K562 (cell line): ENCODE measurements around the gene CALY. TPM values are rescaled to one million over a fixed set of nuclear protein-coding genes. Genes with fewer than 3 reads are reported as not detected.
A peak's percentile ranks its signal among the peaks of the same experiment; 100 is the strongest.

Source experiments
- ATF2 ChIP-seq: sonication (generic); formaldehyde crosslinking; IDR thresholded peaks from 2 replicates; pipeline ENCODE4 v1.8.1; 2022; ENCODE audit warnings: missing genetic modification reagents
- CHD2 ChIP-seq: IDR thresholded peaks from 2 replicates; pipeline ENCODE4 v1.6.1; 2011; ENCODE audit warnings: low read depth, low read length
- CREB3L1 ChIP-seq: fragments of 450-650 bp; IDR thresholded peaks from 2 replicates; pipeline ENCODE4 v1.6.1; 2014; ENCODE audit warnings: low read depth, mild to moderate bottlenecking, moderate library complexity, borderline replicate concordance
- EP300 ChIP-seq: IDR thresholded peaks from 2 replicates; pipeline ENCODE4 v1.6.1; 2012; ENCODE audit warnings: low read length, improper control_type of control experiment
- HCFC1 ChIP-seq: IDR thresholded peaks from 2 replicates; pipeline ENCODE4 v1.6.1; 2012; ENCODE audit warnings: low read depth, low read length, improper control_type of control experiment
- HDAC8 ChIP-seq: fragments of 450-650 bp; IDR thresholded peaks from 2 replicates; pipeline ENCODE4 v1.6.1; 2016; ENCODE audit warnings: mild to moderate bottlenecking, missing genetic modification characterization, moderate library complexity, missing compliant biosample characterization
- HMGN3 ChIP-seq: IDR thresholded peaks from 2 replicates; pipeline ENCODE4 v1.6.1; 2011; ENCODE audit warnings: borderline replicate concordance, low read depth, mild to moderate bottlenecking, mixed read lengths, low read length; ENCODE audit not compliant: insufficient read length; ENCODE audit errors: extremely low read depth
- JUND ChIP-seq, 2 experiments: IDR thresholded peaks; 2 replicates in 1 of 2; 3 replicates in 1 of 2; pipeline ENCODE4 v1.6.1; 2011; ENCODE audit warnings: borderline replicate concordance in 2 of 2, low read depth in 2 of 2, low read length in 2 of 2, improper control_type of control experiment in 1 of 2, missing biosample characterization in 1 of 2, missing genetic modification characterization in 1 of 2, missing genetic modification reagents in 1 of 2
- KLF6 ChIP-seq: fragments of 250-450 bp; sonication (Bioruptor Pico); IDR thresholded peaks from 2 replicates; pipeline ENCODE4 v1.4.0; 2020; ENCODE audit warnings: mild to moderate bottlenecking, moderate library complexity, borderline replicate concordance
- MBD2 ChIP-seq: sonication (generic); IDR thresholded peaks from 2 replicates; pipeline ENCODE4 v1.6.1; 2016; ENCODE audit warnings: low read depth, borderline replicate concordance
- MECOM ChIP-seq: fragments of 250-450 bp; sonication (Bioruptor Pico); IDR thresholded peaks from 2 replicates; pipeline ENCODE4 v1.8.0; 2022; ENCODE audit warnings: inconsistent platforms
- MTA3 ChIP-seq: fragments of 450-650 bp; formaldehyde crosslinking; IDR thresholded peaks from 2 replicates; pipeline ENCODE4 v1.6.1; 2017; ENCODE audit warnings: mild to moderate bottlenecking, borderline replicate concordance
- NCOR1 ChIP-seq: fragments of 450-650 bp; IDR thresholded peaks from 2 replicates; pipeline ENCODE4 v1.6.1; 2016; ENCODE audit warnings: mild to moderate bottlenecking, moderate library complexity
- NEUROD1 ChIP-seq: fragments of 150-350 bp; IDR thresholded peaks from 2 replicates; pipeline ENCODE4 v1.6.1; 2014; ENCODE audit warnings: borderline replicate concordance, low read length, low read depth; ENCODE audit not compliant: partially characterized antibody
- NONO ChIP-seq, 2 experiments: fragments of 200-400 bp in 1 of 2; fragments of 450-650 bp in 1 of 2; formaldehyde crosslinking in 1 of 2; IDR thresholded peaks; 2 replicates each; pipeline ENCODE4 v1.6.1; 2017; ENCODE audit warnings: low read depth in 2 of 2, mild to moderate bottlenecking in 2 of 2, moderate library complexity in 2 of 2, low read length in 1 of 2
- OTX1 ChIP-seq: fragments of 450-650 bp; formaldehyde crosslinking; IDR thresholded peaks from 2 replicates; pipeline ENCODE4 v1.4.0; 2022; ENCODE audit warnings: mild to moderate bottlenecking
- TAF7 ChIP-seq: fragments of 450-650 bp; IDR thresholded peaks from 2 replicates; pipeline ENCODE4 v1.6.1; 2016; ENCODE audit warnings: missing genetic modification characterization, missing compliant biosample characterization
- TCF7L2 ChIP-seq: fragments of 150-350 bp; IDR thresholded peaks from 2 replicates; pipeline ENCODE4 v1.6.1; 2016; ENCODE audit warnings: low read depth, mild to moderate bottlenecking, low read length, moderate library complexity
- TFAP4 ChIP-seq: sonication (generic); formaldehyde crosslinking; IDR thresholded peaks from 2 replicates; pipeline ENCODE4 v1.8.0; 2022; ENCODE audit warnings: missing genetic modification reagents, mild to moderate bottlenecking, moderate library complexity, borderline replicate concordance
- VEZF1 ChIP-seq: fragments of 200-800 bp; sonication (Bioruptor generic); IDR thresholded peaks from 2 replicates; pipeline ENCODE4 v1.6.1; 2017; ENCODE audit warnings: missing genetic modification characterization, missing compliant biosample characterization
- ZBTB8A ChIP-seq: fragments of 450-650 bp; IDR thresholded peaks from 2 replicates; pipeline ENCODE4 v1.6.1; 2018; ENCODE audit warnings: mild to moderate bottlenecking, moderate library complexity; ENCODE audit not compliant: partially characterized antibody
- ZNF217 ChIP-seq: sonication (generic); formaldehyde crosslinking; IDR thresholded peaks from 2 replicates; pipeline ENCODE4 v1.8.0; 2022; ENCODE audit warnings: mild to moderate bottlenecking, missing genetic modification reagents
- polyA plus RNA-seq, 8 experiments: library from polyadenylated mRNA; depleted of rRNA in 4 of 8; stranded (reverse) in 5 of 8; unstranded in 3 of 8; fragments of >200 nt; fragmentation: Nextera tagmentation in 2 of 8; fragmentation: Illumina TruSeq in 1 of 8; extraction: Ambion mirVana in 2 of 8; extraction: Trizol in 1 of 8; gene quantifications; 2 replicates each; pipeline versions ENCODE4 v1.2.1 to v1.2.3, GENCODE V29; 2011 to 2014; ENCODE audit warnings: inconsistent platforms in 1 of 8, missing spikeins in 1 of 8
- total RNA-seq, 7 experiments: library from RNA; depleted of rRNA in 6 of 7; stranded (reverse); fragments of >200 nt in 6 of 7; fragmentation: Illumina TruSeq in 2 of 7; extraction: Trizol in 2 of 7; gene quantifications; 2 replicates each; pipeline versions ENCODE4 v1.2.1 to v1.2.3, GENCODE V29; 2011 to 2021; ENCODE audit warnings: low replicate concordance in 1 of 7

Gene CALY
- total and polyA plus RNA-seq, 9 of the 15 experiments (the other 6 are each of a cell fraction or from before 2014, with no cell fraction given) = not detected

GRCh38 chr10:133308421-133309099 lies 28.1 kb downstream of the CALY start, which contains the start of the genes TUBGCP2 and ZNF511 (continued):
- TF ChIP-seq VEZF1 (CRISPR knock-in tag) = peak; percentile 93
- TF ChIP-seq ZNF217 (CRISPR knock-in tag) = no peak
- TF ChIP-seq TAF7 (tag) = no peak
- TF ChIP-seq HDAC8 (tag) = peak; percentile 78; the same call in 1 of the 2 replicates
- 0 out of 2 replicates have a peak, but pooled peaks have one; percentile 31 for TF ChIP-seq NCOR1
- no peak for TF ChIP-seq MECOM (CRISPR knock-in tag)
- no peak for TF ChIP-seq OTX1
- peak; percentile 86 for TF ChIP-seq JUND (IDR thresholded peaks at IDR 0.05; ENCODE audit: borderline replicate concordance, low read depth, low read length)
- peak; percentile 73; the same call in 2 of the 3 replicates for TF ChIP-seq JUND (tag; IDR thresholded peaks at IDR 0.05; ENCODE audit: borderline replicate concordance, low read depth, low read length)
- TF ChIP-seq CHD2 = 0 out of 2 replicates have a peak, but pooled peaks have one; percentile 8
- TF ChIP-seq ATF2 = peak; percentile 58; the same call in 1 of the 2 replicates
- peak; percentile 98 for TF ChIP-seq MTA3
- no peak for TF ChIP-seq KLF6 (CRISPR knock-in tag)
- peak; percentile 59 for TF ChIP-seq HCFC1
- TF ChIP-seq EP300 = no peak
- peak; percentile 37 for TF ChIP-seq NEUROD1
- no peak for TF ChIP-seq TCF7L2
- peak; percentile 57 for TF ChIP-seq HMGN3
- no peak for TF ChIP-seq ZBTB8A
- TF ChIP-seq TFAP4 (CRISPR knock-in tag) = peak; percentile 34; the same call in 1 of the 2 replicates
- peak; percentile 50 to 78 for TF ChIP-seq NONO (IDR thresholded peaks at IDR 0.05; ENCODE audit: low read depth in 2 of 2, low read length in 1 of 2)
- no peak for TF ChIP-seq CREB3L1
- peak; percentile 40; the same call in 1 of the 2 replicates for TF ChIP-seq MBD2
